DND-41 (cell line): ENCODE results near the gene LTA4H.

Experiments
- ATAC-seq: fragments of 200-7000 bp; cut with Tn5 transposase; 3 replicates; pipeline ENCODE4 v1.9.1; 2021; ENCODE audit warnings: low read depth; ENCODE audit not compliant: insufficient read depth
- DNase-seq: peaks from one replicate; pipeline ENCODE4 v3.0.0-alpha.2; 2020
- H2AFZ ChIP-seq: 2 replicates; pipeline ENCODE4 v1.6.0; 2012; ENCODE audit warnings: low read depth, low read length
- H3K27ac ChIP-seq: 2 replicates; pipeline ENCODE4 v1.5.1; 2012; ENCODE audit warnings: low read length, inconsistent platforms
- H3K27me3 ChIP-seq: fragments of 200-600 bp; sonication (generic); 2 replicates; pipeline ENCODE4 v1.6.0; 2012; ENCODE audit warnings: low read length, mild to moderate bottlenecking, inconsistent platforms; ENCODE audit not compliant: insufficient read depth, poor library complexity
- H3K36me3 ChIP-seq: 2 replicates; pipeline ENCODE4 v1.5.1; 2012; ENCODE audit warnings: low read length, inconsistent platforms; ENCODE audit not compliant: insufficient read depth
- H3K4me1 ChIP-seq: 2 replicates; pipeline ENCODE4 v1.5.1; 2012; ENCODE audit warnings: mild to moderate bottlenecking, low read length; ENCODE audit not compliant: insufficient read depth
- H3K4me2 ChIP-seq: 2 replicates; pipeline ENCODE4 v1.6.0; 2012; ENCODE audit warnings: mild to moderate bottlenecking, moderate library complexity, low read length, inconsistent platforms; ENCODE audit not compliant: insufficient read depth
- H3K4me3 ChIP-seq, 2 experiments: fragments of 200-600 bp in 1 of 2; shearing (Covaris generic) in 1 of 2; 2 replicates each; pipeline ENCODE4 v1.5.1; 2012 to 2016; ENCODE audit warnings: inconsistent platforms in 2 of 2, low read length in 2 of 2, mild to moderate bottlenecking in 2 of 2, low read depth in 1 of 2, moderate library complexity in 1 of 2
- H3K79me2 ChIP-seq: 2 replicates; pipeline ENCODE4 v1.6.0; 2012; ENCODE audit warnings: low read length, inconsistent platforms; ENCODE audit not compliant: insufficient read depth
- H3K9ac ChIP-seq: 2 replicates; pipeline ENCODE4 v1.6.0; 2012; ENCODE audit warnings: low read depth, mild to moderate bottlenecking, inconsistent platforms, low read length, moderate library complexity
- H3K9me3 ChIP-seq: 2 replicates; pipeline ENCODE4 v1.5.1; 2012; ENCODE audit warnings: low read length, moderate library complexity, mild to moderate bottlenecking, inconsistent platforms; ENCODE audit not compliant: insufficient read depth, severe bottlenecking
- H4K20me1 ChIP-seq: 2 replicates; pipeline ENCODE4 v1.6.0; 2012; ENCODE audit warnings: low read length; ENCODE audit not compliant: insufficient read depth
- EZH2 ChIP-seq: IDR thresholded peaks from 3 replicates; pipeline ENCODE4 v1.6.1; 2012; ENCODE audit warnings: borderline replicate concordance, low read depth, mild to moderate bottlenecking, moderate library complexity, low read length, inconsistent platforms; ENCODE audit not compliant: severe bottlenecking
- TF ChIP-seq, protein P1 (sequence below): IDR thresholded peaks from 2 replicates; pipeline ENCODE4 v1.5.1; 2012; ENCODE audit warnings: borderline replicate concordance, low read length, moderate library complexity, mild to moderate bottlenecking; ENCODE audit not compliant: poor library complexity, severe bottlenecking; ENCODE audit errors: extremely low read depth

Gene LTA4H

GRCh38 chr12:96073346-96074330 is 38.3 kb upstream of the LTA4H start:
- H4K20me1 ChIP-seq, result no peaks in the 10 kb centered on the region
- ATAC-seq, result no peak
- no peak for DNase-seq
- H3K27ac ChIP-seq, result no peak overlapping the region
- no peak for TF ChIP-seq EZH2
- TF ChIP-seq, protein P1, sequence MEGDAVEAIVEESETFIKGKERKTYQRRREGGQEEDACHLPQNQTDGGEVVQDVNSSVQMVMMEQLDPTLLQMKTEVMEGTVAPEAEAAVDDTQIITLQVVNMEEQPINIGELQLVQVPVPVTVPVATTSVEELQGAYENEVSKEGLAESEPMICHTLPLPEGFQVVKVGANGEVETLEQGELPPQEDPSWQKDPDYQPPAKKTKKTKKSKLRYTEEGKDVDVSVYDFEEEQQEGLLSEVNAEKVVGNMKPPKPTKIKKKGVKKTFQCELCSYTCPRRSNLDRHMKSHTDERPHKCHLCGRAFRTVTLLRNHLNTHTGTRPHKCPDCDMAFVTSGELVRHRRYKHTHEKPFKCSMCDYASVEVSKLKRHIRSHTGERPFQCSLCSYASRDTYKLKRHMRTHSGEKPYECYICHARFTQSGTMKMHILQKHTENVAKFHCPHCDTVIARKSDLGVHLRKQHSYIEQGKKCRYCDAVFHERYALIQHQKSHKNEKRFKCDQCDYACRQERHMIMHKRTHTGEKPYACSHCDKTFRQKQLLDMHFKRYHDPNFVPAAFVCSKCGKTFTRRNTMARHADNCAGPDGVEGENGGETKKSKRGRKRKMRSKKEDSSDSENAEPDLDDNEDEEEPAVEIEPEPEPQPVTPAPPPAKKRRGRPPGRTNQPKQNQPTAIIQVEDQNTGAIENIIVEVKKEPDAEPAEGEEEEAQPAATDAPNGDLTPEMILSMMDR, result no peak
- H2AFZ ChIP-seq, result no peak overlapping the region
- peaks cover 8% of the 10 kb centered on the region for H3K4me1 ChIP-seq
- no peaks in the 10 kb centered on the region for H3K79me2 ChIP-seq
- no peak overlapping the region for H3K4me3 ChIP-seq
- no peaks in the 10 kb centered on the region for H3K9me3 ChIP-seq
- no peaks in the 10 kb centered on the region for H3K36me3 ChIP-seq
- H3K27me3 ChIP-seq, result no peaks in the 10 kb centered on the region
- no peak overlapping the region for H3K9ac ChIP-seq
- no peak overlapping the region for H3K4me2 ChIP-seq

DNA sequence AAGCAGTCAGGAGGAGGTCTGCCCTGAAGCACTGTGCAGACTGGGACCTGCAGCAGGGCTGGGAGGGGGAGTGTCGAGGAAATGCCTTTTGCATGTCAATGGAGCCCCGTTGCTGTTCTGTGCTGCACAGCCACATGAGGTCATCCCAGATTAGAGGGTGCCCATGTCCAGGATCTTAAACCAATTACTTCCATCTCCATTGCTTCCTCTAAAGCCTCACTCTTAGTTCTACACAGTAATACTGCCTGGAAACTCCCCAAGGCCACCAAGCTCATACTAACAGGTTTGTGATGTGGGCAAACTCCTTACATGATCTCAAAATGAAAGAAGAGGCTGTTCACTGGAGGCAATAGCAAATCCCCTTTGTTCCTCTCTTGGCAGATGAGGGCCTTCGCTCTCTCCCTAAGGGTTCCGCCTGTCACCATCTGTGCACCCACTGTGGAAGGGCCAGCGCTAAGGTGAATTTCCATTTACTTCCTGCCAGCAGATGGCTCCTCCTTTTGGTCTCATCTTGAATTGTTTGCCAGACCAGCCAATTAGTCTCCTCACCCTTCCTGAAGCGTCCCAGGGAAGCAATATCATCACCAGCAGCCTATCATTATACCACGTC is 35.4 kb upstream of the LTA4H start:
- no peak overlapping the region for H3K4me2 ChIP-seq
- H4K20me1 ChIP-seq, result no peaks in the 10 kb centered on the region
- no peaks in the 10 kb centered on the region for H3K9me3 ChIP-seq
- H3K27me3 ChIP-seq, result no peaks in the 10 kb centered on the region
- H3K36me3 ChIP-seq, result no peaks in the 10 kb centered on the region
- DNase-seq (no peak), ATAC-seq (0 out of 3 replicates have a peak, but pooled peaks have one; percentile 24)
- H3K4me1 ChIP-seq, result peaks cover 8% of the 10 kb centered on the region
- no peak overlapping the region for H3K9ac ChIP-seq
- no peak overlapping the region; the same call in 1 of the 2 replicates for H2AFZ ChIP-seq
- H3K79me2 ChIP-seq, result no peaks in the 10 kb centered on the region
- no peak overlapping the region for H3K4me3 ChIP-seq
- no peak for TF ChIP-seq EZH2
- TF ChIP-seq, protein P1, result peak; percentile 24
- no peak overlapping the region for H3K27ac ChIP-seq

DNA sequence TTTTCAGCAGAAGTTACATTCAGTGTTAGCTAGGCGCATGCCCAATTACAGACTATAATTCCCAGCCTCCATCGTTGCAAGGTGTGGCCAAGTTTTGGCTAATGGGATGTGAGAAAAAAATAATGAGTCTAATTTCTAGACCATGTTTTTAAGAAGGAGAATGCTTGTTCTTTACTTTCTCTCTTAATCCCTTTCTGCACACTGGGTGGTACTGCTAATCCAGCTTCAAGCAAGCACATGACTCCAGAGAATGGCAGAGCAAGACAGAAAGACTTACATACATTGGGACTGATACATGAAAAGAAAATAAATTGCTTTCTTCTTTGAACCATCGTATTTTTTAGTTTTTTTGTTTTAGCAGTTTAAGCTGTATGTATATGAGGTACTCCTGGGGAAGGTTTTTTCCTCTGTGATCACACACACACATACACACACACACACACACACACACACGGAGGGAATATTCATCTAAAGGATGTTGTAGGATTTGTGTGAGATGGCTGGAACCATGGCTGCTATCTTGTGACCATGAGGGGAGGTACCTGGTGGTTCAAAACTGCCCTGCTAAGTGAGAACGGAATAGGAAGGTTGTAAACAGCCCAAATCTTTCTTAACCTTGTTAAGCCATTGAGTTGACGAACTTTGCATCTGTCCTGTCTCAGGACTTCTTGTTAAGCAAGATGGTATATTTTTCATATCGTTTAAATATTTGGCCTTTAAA is 34.3 kb upstream of the LTA4H start:
- no peak for ATAC-seq
- H3K27me3 ChIP-seq, result no peaks in the 10 kb centered on the region

More for the DNA sequence above, 34.3 kb upstream of the LTA4H start:
- Histone ChIP-seq H3K9ac (no peak overlapping the region), H3K4me2 (no peak overlapping the region), H4K20me1 (no peaks in the 10 kb centered on the region), H3K4me1 (peaks cover 8% of the 10 kb centered on the region), H3K9me3 (no peaks in the 10 kb centered on the region), H3K36me3 (no peaks in the 10 kb centered on the region), H3K4me3 (no peak overlapping the region), H3K27ac (no peak overlapping the region), H3K79me2 (no peaks in the 10 kb centered on the region), H2AFZ (no peak overlapping the region)
- no peak for TF ChIP-seq EZH2
- TF ChIP-seq, protein P1, result no peak
- DNase-seq, result no peak
